ENCODE results near the gene PAFAH1B1.
A peak's percentile ranks its signal among the peaks of the same experiment; 100 is the strongest.
"Not testable (repeated sequence)": the region's sequence is repeated elsewhere in the genome, so short reads cannot be mapped to it uniquely, and the experiment has no call there.

The PAFAH1B1 gene

DNA sequence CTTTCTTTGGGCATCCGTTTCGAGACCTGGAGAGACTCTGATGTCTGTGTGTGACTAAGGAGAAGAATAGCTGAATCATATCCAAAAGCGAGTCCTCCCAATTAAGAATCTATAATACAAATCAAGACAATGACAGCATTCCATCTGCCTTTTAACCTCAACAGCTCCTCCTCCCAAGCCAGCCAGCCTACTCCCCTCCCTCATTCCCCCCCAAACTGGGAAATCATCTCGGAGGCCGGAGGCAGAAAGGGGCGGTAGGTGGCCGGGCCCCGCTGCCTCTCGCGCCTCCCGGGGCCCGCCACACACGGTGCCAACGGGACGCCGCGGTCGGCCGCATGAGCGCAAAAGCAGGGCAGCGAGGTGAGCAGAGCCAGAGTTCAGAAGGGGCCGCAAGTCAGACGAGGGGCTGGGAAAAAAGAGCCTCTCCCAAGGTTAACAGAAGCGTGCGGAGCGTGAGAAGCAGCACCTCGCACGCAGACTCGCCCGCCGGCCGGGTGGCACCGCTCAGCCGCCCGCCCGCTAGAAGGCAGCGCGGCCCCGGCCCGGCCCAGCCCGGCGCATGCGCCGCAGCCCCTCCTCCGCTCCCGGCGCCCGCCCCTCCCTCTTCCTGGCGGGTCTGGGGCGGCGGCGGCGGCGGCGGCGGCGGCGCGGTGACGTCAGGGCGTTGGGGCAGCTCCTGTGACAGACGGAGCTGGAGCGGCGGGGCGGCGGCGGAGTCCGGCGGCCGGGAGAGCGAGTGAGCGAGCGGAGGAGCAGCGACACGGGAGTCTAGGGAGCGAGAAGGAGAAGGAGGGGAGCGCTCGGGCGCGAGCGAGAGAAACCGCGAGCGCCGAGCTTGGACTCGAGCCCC is at the start of gene PAFAH1B1:
PAFAH1B1 (plus strand) TSS at position 684 of the 850 bp plus-strand sequence. CDS start 44,635 bp downstream, outside the sequence.
- peak; percentile 91 for DNase-seq (ENCODE audit: low spot score)

DNA sequence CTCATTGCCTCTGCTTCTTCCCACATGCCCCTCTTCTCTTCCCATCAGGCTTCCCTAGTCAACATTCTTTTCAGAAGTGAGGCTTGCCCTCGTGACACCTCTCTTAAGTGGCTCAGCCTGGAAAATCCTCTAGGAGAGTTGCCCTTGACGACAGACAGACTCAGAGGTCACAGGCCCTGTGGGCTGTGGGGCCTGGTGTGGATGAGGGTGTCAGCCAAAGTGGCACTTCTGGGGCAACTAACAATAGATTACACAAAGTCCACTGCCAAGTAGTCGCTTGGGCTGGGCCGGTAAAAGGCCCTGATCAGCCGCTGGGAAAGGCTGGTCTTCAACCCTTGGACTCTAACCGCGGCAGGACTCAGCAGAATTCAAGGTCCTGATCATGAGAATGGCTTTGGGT is 48.1 kb upstream of the PAFAH1B1 start:
- DNase-seq (ENCODE audit: low spot score), result no peak

DNA sequence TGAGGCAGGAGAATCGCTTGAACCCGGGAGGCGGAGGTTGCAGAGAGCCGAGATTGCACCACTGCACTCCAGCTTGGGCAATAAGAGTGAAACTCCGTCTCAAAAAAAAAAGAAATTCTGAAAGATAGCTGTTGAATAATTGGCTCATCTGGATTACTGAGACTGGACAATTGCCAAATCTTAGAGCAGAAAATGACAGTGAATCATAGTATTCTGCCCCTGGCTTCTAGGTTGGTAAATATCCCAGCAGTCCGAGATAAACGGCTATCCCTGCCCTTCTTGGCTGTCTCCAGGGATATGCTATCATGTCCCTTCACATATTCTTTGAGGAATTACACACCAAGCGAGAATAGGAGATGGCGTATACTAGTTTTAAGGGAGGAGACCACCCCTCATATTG is 46.3 kb upstream of the PAFAH1B1 start:
- DNase-seq (ENCODE audit: low spot score), result no peak

DNA sequence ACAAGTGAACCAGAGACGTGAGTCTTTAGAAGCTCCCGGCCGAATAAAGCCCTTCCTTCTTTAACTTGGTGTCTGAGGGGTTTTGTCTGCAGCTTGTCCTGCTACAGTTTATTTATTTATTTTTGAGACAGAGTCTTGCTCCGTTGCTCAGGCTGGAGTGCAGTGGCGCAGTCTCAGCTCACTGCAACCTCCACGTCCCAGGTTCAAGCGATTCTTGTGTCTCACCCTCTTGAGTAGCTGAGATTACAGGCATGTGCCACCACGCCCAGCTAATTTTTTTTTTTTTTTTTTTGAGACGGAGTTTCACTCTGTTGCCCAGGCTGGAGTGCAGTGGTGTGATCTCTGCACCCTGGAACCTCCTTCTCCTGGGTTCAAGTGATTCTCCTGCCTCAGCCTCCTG is 45.4 kb upstream of the PAFAH1B1 start:
- not testable (repeated sequence) for DNase-seq (ENCODE audit: low spot score)

DNA sequence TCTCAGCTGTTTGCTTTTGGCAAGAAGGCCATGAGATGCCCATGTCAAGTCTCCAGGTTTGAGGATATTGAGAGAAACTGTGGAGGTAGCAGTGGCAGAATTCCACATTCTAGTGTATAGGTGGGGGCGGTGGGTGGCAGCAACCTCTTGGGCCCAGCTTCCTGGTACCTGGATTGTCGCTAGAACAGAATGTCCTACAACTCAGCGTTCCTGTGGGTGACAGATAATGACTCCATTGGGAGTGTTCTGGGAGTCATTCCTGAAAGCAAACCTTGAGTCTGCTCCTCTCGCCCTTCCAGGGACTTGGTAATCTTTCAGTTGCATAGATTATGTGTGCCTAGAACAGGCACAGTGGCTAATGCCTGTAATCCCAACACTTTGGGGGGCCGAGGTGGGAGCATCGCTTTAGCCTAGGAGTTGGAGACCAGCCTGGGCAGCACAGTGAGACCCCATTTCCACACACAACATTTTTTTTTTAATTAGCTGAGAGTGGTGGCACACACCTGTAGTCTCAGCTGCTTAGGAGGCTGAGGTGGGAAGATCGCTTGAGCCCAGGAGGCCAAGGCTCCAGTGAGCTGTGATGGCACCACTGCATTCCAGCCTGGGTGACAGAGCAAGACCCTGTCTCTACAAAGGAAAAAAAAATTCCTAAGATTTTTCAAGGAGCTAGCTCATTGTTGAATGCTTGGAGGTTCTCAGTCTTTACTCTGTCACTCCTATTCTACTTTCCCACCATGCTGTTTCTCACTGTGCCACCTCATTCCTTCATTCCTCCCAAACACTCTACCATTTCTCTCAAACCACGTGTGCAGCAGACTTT is 43.9 kb upstream of the PAFAH1B1 start:
- DNase-seq (ENCODE audit: low spot score), result no peak

DNA sequence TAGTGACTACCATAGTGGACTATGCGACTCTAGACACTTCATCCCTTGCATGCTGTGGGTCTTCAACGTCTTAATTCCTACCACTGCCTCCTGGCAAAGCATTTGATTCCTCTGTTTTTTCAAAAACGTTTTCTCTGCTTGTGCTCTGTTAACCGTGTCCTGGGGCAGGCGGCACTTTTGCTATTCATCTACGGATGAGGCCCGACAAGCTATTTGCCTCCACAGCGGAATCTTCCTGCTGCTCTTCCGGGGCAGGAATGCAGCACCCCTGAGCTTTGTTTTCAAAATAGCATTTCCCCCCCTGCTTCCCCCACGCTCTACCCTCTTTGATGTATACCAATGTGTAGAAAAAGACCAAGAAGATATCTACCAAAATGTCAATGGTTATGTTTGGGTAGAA is 42.0 kb upstream of the PAFAH1B1 start:
- no peak for DNase-seq (ENCODE audit: low spot score)

DNA sequence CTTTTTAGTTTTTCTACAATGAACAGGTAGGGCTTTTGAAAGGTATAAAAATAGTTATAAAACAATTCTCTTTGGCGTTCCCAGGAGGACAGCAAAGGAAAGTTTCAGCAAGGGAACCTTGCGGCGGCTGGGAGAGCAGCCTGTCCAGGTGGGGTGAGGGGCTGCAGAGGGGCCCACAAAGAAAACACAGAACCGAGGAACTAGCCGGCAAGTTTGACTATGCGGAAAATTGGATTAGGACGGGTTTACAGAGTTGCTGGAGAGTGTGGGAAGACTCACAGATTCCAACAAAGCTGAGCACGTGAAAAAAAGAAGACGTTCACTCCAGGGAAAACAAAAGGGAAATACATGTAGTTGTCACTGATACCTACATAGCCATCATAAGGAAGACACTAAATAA is 41.5 kb upstream of the PAFAH1B1 start:
- DNase-seq (ENCODE audit: low spot score), result no peak

DNA sequence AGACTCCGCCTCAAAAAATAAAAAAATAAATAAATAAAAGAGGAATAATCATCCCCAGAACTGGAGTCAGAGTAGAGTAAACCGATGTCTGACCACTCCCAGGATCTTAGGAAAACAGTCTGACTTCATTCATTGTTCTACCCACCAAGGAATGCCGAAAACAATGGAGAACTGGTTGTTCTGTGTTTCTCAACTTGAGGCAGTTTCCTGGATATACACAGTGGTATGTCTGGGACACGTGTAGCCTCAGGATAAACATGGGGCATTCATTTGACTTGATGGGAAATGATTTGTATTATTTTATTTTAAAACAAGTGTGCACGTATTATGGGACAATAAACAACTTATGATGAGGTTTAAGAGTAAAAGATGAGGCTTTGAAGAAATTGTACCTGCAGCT is 32.8 kb upstream of the PAFAH1B1 start:
- no peak for DNase-seq (ENCODE audit: low spot score)

DNA sequence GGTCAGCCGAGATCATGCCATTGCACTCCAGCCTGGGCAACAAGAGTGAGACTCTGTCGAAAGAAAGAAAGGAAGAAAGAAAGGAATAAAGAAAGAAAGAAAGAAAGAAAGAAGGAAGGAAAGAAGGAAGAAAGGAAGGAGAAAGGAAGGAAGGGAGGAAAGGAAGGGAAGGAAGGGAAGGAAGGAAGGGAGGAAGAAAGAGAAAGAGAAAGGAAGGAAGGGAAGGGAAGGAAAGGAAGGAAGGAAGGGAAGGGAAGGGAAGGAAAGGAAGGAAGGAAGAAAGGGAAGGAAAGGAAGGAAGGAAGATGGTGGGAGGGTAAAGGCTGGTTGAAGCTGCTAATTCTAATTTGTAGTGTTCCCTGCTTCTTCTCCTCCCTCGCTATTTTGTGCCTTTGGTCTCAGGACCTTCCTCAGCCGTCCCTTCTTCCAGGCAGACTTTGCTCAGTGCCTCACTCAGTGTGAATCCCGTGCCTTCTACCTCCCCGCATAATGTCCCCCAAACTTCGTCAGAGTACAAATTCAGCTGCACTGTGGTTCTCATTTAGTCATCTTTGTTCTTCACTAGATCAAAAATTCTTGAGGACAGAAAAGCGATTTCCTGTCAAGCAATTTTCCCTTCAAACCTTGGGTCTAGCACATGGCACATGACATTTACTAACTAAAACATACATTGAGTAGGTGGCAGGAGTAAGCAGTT is 31.1 kb upstream of the PAFAH1B1 start:
- no peak for DNase-seq (ENCODE audit: low spot score)

DNA sequence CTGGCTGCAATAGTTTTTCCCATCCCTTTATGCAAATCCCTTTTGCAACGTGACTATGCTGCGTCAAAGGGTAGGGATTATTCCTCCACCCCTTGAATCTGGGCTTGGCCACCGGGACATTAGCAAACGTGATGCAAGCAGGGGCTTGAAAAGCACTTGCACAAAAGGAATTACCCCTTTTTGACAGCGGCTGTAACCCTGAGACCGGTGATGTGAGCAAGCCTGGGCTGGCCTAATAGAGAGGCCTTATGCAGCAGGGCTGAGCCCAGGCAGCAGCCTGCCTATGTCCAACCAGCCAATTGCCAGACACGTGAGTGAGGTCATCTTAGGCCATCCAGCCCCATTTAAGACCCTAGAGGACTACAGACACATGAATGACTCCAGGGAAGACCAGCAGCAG is 30.4 kb upstream of the PAFAH1B1 start:
- DNase-seq (ENCODE audit: low spot score), result no peak

DNA sequence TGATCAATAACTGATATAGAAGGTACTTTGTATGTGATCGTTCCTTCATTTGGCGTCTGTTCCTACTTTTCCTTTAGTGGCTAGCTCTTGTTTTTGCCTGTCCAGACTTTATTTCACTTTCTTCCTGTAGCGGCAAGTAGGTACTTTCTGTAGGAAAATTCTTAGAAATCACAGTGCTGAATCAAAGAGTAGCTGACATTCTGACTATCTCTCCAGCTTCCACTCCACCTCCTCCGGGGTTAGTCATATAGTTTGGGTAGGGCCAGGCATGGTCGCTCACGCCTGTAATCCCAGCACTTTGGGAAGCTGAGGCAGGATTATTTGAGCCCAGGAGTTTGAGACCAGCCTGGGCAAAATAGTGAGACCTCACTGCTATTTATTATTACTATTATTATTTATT is 29.9 kb upstream of the PAFAH1B1 start:
- no peak for DNase-seq (ENCODE audit: low spot score)

DNA sequence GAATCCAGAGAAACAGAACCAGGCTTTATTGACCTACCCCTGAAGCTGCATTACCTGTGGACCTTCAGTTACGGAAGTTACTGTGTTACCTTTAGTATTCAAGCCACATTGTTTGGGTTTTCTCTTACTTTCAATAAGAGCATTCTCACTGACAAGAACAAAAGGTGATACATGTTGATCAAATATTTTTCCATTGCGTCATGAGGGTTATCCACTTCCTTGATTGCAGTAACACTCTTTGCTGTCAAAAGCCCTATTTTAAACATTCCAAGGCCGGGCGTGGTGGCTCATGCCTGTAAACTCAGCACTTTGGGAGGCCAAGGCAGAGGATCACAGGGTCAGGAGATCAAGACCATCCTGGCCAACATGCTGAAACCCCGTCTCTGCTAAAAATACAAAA is 28.6 kb upstream of the PAFAH1B1 start:
- no peak for DNase-seq (ENCODE audit: low spot score)

DNA sequence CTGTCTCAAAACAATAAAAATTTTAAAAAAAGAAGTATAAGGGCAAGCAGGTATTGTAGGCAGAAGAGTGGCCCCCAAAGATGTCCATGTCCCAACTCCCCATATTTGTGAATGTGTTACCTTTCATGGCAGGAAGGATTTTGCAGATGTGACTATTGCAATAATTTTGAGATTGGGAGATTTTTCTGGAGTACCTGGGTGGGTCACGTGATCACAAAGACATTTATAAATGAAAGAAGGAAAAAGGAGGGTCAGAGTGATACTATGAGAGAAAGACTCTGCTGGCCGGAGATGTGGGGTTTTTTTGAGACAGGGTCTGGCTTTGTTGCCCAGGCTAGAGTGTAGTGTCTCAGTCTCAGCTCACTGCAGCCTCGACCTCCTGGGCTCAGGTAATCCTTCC is 27.4 kb upstream of the PAFAH1B1 start:
- no peak for DNase-seq (ENCODE audit: low spot score)

DNA sequence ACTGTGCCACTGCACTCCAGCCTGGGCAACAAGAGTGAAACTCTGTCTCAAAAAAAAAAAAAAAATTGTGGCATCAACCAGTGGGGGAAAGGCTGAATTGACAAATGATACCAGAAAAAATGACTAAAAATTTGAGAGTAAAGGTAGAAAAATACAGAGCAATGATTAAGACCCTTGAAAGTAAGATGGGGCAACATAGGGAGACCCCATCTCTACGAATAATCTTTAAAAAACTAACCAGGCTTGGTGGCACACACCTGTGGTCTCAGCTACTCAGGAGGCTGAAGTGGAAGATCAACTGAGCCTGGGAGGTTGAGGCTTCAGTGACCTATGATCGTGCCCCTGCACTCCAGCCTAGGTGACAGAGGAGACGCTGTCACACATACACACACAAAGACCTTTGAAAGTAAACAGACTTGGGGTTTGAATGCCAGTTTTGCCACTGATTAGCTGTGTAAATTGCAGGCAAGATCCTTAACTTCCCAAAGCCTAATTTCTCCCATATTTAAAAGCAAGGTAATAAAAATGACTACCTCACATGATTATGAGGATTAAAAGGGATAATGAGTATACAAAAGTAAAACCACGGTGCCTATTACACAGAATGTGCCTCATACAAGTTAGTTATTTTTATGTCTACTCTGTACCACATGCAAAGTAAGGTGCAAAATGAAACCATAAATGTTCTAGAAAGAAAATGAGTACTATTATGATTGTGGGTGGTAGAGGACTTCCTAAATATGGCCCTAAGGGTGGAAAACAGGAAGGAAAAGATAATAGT is 21.7 kb upstream of the PAFAH1B1 start:
- no peak for DNase-seq (ENCODE audit: low spot score)

DNA sequence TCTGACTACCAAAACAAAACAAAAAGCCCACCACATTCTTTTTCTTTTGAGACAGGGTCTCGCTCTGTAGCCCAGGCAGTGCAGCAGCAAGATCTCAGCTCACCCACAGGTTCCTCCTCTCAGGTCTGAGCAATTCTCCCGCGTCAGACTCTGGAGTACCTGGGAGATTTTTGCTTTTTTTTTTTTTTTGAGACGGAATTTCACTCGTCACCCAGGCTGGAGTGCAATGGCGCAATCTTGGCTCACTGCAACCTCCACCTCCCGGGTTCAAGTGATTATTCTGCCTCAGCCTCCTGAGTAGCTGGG is 21.2 kb upstream of the PAFAH1B1 start:
- DNase-seq (ENCODE audit: low spot score), result not testable (repeated sequence)

DNA sequence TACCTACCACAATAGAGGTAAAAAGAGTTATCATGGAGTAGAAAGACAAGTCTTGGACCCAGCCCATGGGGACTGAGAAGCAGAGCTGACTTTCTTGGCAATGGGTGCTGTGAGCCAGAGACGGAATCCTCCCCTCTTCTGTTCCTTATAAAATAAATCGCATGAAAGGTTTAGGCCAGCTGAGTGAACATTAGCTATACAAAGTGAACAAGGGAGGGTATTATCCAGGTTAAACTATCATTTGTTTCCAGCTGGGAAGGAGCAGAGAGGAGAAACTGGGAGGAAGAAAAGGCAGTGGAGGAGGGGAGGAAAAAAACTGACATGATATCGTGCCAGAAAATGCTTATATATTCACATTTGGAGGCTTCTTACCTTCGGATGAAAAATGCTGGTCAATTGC is 13.3 kb upstream of the PAFAH1B1 start:
- DNase-seq (ENCODE audit: low spot score), result no peak

DNA sequence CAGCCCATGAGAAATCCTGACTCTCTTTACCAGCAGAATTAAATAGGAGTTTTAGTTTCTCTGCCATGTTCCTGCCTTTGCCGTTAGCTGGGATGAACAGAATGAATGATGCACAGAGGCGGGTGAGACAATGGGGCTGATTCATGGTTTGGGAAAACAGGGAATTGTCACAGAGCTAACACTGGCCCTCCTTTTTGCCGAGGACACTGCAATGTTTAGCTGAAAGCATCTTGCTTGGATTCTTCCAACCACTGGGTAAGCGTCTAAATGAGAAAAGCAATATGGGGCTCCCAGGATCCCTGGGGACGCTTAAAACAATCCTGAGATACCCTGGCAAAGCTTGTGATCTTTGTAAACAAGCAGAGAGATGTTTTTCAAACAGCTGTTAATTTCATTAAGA is 12.8 kb upstream of the PAFAH1B1 start:
- no peak for DNase-seq (ENCODE audit: low spot score)

DNA sequence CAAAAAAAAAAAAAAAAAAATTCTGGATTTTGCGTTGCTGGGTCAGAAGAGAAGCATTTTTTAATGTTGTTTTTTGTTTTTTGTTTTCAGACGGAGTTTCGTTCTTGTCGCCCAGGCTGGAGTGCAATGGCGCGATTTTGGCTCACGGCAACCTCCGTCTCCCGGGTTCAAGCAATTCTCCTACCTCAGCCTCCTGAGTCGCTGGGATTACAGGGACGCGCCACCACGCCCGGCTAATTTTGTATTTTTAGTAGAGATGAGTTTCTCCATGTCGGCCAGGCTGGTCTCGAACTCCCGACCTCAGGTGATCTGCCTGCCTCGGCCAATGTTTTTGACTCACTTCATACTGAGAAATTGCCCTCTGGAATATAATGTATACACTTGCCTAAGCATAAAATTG is 11.0 kb upstream of the PAFAH1B1 start:
- no peak for DNase-seq (ENCODE audit: low spot score)

DNA sequence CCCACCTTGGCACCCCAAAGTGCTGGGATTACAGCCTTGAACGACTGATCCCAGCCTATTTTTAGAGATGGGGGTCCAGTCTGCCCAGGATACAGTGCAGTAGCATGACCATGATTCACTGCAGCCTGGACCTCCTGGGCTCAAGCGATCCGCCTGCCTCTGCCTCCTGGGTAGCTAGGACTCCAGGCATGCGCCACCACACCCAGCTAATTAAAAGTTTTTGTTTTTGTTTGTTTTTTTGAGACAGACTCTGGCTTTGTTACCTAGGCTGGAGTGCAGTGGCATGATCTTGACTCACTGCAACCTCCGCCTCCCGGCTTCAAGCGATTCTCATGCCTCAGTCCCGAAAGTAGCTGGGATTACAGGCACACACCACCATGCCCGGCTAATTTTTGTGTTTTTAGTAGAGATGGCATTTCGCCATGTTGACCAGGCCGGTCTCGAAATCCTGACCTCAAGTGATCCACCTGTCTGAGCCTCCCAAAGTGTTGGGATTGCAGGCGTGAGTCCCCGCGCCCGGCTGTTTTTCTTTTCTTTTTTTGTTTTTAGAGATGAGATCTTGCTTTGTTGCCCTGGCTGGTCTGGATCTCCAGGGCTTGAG is 2.3 kb upstream of the PAFAH1B1 start:
- DNase-seq (ENCODE audit: low spot score), result no peak

DNA sequence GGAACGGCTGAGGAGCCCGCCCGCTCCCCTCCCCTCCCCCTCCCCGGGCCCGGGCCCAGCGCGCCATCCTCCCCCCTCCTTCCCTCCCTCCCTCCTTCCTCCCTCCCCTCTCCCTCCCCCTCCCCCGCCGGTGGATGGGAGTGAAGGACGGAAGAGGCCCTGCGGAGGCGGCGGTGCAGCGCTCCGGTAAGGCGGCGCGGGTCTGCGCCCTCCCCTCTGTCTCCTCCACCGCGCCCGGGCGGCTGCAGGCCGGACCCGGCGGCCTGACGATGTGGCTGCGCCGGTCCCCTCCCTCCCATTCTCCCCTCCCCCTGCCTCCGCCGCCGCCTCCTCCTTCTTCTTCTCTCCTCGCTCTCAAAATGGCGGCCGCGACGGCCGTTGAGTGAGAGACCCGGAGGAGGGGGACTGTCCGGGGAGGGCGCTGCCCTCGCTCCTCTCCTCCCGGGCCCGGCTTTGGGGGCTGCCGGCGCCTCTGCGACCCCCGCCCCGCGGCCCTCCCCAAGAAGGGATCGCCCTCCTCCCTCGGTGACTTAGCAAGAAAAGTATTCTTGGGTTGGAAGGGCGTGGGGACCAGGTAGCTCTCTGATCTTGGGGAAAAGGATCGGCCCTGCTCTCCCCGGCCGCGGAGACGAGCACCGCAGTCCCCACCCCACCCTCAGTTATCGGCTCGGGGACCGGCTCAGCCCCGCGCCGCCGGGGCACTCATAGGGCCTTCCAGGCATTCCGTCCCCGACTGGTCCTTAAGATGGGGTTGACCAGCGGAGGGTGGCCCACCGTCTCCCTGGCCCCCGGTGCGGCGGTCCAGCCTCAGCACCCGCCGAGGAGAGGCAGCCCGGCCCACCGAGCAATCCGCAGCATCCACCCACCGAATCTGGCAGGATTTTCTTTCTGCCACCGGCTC is 617 bp downstream of the PAFAH1B1 start:
- DNase-seq (ENCODE audit: low spot score), result peak; percentile 74
